Thyroid gland (tissue), 4 donors: Measurements from ENCODE around the gene CHRNB2. TPM values are rescaled to one million over a fixed set of nuclear protein-coding genes. Genes with fewer than 3 reads are reported as not detected.

Experiments used
- DNase-seq, 2 donors: peaks; one replicate each; pipeline ENCODE4 v3.0.0-alpha.2; 2019
- H3K27ac ChIP-seq, 3 donors: fragments of 200-600 bp; sonication (generic); 1 replicate in 2 of 3; 2 replicates in 1 of 3; pipeline ENCODE4 v1.5.1; 2016 to 2019; ENCODE audit warnings: mild to moderate bottlenecking in 1 of 3, moderate library complexity in 1 of 3
- H3K27me3 ChIP-seq: fragments of 200-600 bp; sonication (generic); one replicate; pipeline ENCODE4 v1.5.1; 2019
- H3K36me3 ChIP-seq, 2 donors: fragments of 200-600 bp; sonication (generic); one replicate each; pipeline ENCODE4 v1.5.1; 2016 to 2019
- H3K4me1 ChIP-seq, 2 donors: fragments of 200-600 bp; sonication (generic); one replicate each; pipeline ENCODE4 v1.5.1; 2017 to 2019
- H3K4me3 ChIP-seq, 3 donors: fragments of 200-600 bp; sonication (generic); replicated peaks in 1 of 3; 1 replicate in 2 of 3; 2 replicates in 1 of 3; pipeline ENCODE4 v1.5.1; 2016; ENCODE audit warnings: mild to moderate bottlenecking in 1 of 3
- H3K9me3 ChIP-seq: fragments of 200-600 bp; sonication (generic); one replicate; pipeline ENCODE4 v1.5.1; 2017
- CTCF ChIP-seq, 6 experiments: fragments of 200-600 bp in 3 of 6; fragments of 450-650 bp in 3 of 6; sonication (generic) in 3 of 6; IDR thresholded peaks; one replicate each; pipeline ENCODE4 v1.5.1; 2016 to 2019; ENCODE audit warnings: antibody characterized with exemption in 6 of 6, mild to moderate bottlenecking in 2 of 6, inconsistent platforms in 1 of 6, moderate library complexity in 1 of 6
- POLR2A ChIP-seq, 2 donors: fragments of 450-650 bp; IDR thresholded peaks; one replicate each; pipeline ENCODE4 v1.6.1; 2017; ENCODE audit warnings: antibody characterized with exemption in 2 of 2, mild to moderate bottlenecking in 2 of 2, moderate library complexity in 1 of 2
- WGBS, 2 donors: methylation state at CpG; one replicate each; pipeline ENCODE4 v1.1.5; 2017; 5-methylcytosine and 5-hydroxymethylcytosine counted together
- intact Hi-C: fragments of 100-400 bp; cut with DNase I; formaldehyde crosslinking; loops from one replicate; pipeline ENCODE4 v1.15.1; 2023
- total RNA-seq, 4 donors: library from RNA; depleted of rRNA; stranded (reverse); fragments of >200 nt; gene quantifications; one replicate each; pipeline ENCODE4 v1.2.3, GENCODE V29; 2016

CHRNB2 gene
- total RNA-seq, 4 donors from 2014 or later = 0.73 TPM; not detected in 3

GRCh38 chr1:154591206-154591605, 23.6 kb downstream of the CHRNB2 start:
- no peaks in the 10 kb centered on the region for H3K4me1 ChIP-seq
- WGBS, 2 donors = 91 to 94% methylated on average over 7 of the region's 7 CpGs
- intact Hi-C loops = no loop called here
- H3K27me3 ChIP-seq = no peaks in the 10 kb centered on the region
- peaks cover 85 to 93% of the 10 kb centered on the region in 2 donors for H3K36me3 ChIP-seq
- DNase-seq = no peak
- H3K4me3 ChIP-seq = no peak overlapping the region
- no peak overlapping the region for H3K27ac ChIP-seq
- TF ChIP-seq POLR2A (IDR thresholded peaks at IDR 0.05) = no peak
- no peak for TF ChIP-seq CTCF (IDR thresholded peaks at IDR 0.05)
- no peaks in the 10 kb centered on the region for H3K9me3 ChIP-seq

- Histone ChIP-seq H3K36me3 (peaks cover 84 to 93% of the 10 kb centered on the region in 2 donors), H3K4me3 (no peak overlapping the region), H3K9me3 (no peaks in the 10 kb centered on the region), H3K27ac (no peak overlapping the region), H3K27me3 (no peaks in the 10 kb centered on the region), H3K4me1 (no peaks in the 10 kb centered on the region)
- TF ChIP-seq CTCF (IDR thresholded peaks at IDR 0.05) (no peak), POLR2A (IDR thresholded peaks at IDR 0.05) (no peak)
- intact Hi-C loops = no loop called here
- no peak for DNase-seq
Measured at GRCh38 chr1:154593390-154593789, 25.8 kb downstream of the CHRNB2 start.

GRCh38 chr1:154594811-154595210, 27.2 kb downstream of the CHRNB2 start:
- H3K27ac ChIP-seq = no peak overlapping the region
- H3K9me3 ChIP-seq = no peaks in the 10 kb centered on the region
- 89 to 91% methylated on average over 7 of the region's 7 CpGs for WGBS, 2 donors
- no peaks in the 10 kb centered on the region for H3K27me3 ChIP-seq
- TF ChIP-seq CTCF (IDR thresholded peaks at IDR 0.05) = no peak
- TF ChIP-seq POLR2A (IDR thresholded peaks at IDR 0.05) = no peak
- H3K4me3 ChIP-seq = no peak overlapping the region
- DNase-seq = no peak
- H3K36me3 ChIP-seq = peaks cover 70 to 86% of the 10 kb centered on the region in 2 donors
- intact Hi-C loops = no loop called here
- H3K4me1 ChIP-seq = peaks cover 0 to 6% of the 10 kb centered on the region in 2 donors

- intact Hi-C loops = no loop called here
- Histone ChIP-seq H3K4me3 (no peak overlapping the region), H3K4me1 (peaks cover 0 to 14% of the 10 kb centered on the region in 2 donors), H3K27me3 (no peaks in the 10 kb centered on the region), H3K27ac (no peak overlapping the region), H3K9me3 (no peaks in the 10 kb centered on the region), H3K36me3 (peaks cover 63 to 80% of the 10 kb centered on the region in 2 donors)
- TF ChIP-seq POLR2A (IDR thresholded peaks at IDR 0.05) (no peak), CTCF (IDR thresholded peaks at IDR 0.05) (no peak)
- WGBS, 2 donors = 89 to 98% methylated on average over 1 of the region's 1 CpG
- no peak for DNase-seq
Measured at GRCh38 chr1:154595621-154596020, 28.0 kb downstream of the CHRNB2 start.

- Histone ChIP-seq H3K36me3 (peaks cover 53 to 58% of the 10 kb centered on the region in 2 donors), H3K4me1 (peaks cover 0 to 26% of the 10 kb centered on the region in 2 donors), H3K27ac (no peak overlapping the region), H3K27me3 (no peaks in the 10 kb centered on the region), H3K9me3 (no peaks in the 10 kb centered on the region), H3K4me3 (no peak overlapping the region)
- no peak for TF ChIP-seq POLR2A (IDR thresholded peaks at IDR 0.05)
- no peak for TF ChIP-seq CTCF (IDR thresholded peaks at IDR 0.05)
- no peak for DNase-seq
- 78 to 88% methylated on average over 3 of the region's 3 CpGs for WGBS, 2 donors
- intact Hi-C loops = no loop called here
Measured at GRCh38 chr1:154598871-154599635, 31.5 kb downstream of the CHRNB2 start.
